ENCODE measurements around the gene C1QBP. TPM values are rescaled to one million over a fixed set of nuclear protein-coding genes. Genes with fewer than 3 reads are reported as not detected.
"Not testable (repeated sequence)": the region's sequence is repeated elsewhere in the genome, so short reads cannot be mapped to it uniquely, and the experiment has no call there.

The C1QBP gene
- total and polyA plus RNA-seq, 9 donors = 58.1 to 192 (median 73.6) TPM

DNA sequence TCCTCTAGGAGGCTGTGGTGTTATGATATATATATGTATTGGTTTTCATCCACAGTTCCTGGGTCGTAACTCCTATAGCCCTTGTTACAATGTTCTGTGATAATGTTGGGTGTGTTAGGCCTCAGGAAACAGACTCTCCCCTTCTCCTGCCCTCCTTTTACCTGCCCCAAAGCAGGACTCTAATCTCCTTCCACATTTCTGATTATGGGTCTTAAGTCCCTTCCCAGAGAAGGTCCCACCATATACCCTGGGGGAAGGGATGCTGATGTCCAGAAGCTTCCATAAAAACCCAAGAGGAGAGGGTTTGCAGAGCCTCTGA, 450 bp upstream of the C1QBP start:
- 6 to 30% (median 12%) methylated on average over 1 of the region's 1 CpG for WGBS, 3 donors
- no peak for DNase-seq
- no peaks in the 10 kb centered on the region for H3K9me3 ChIP-seq
- H3K27me3 ChIP-seq = no peaks in the 10 kb centered on the region
- TF ChIP-seq, protein P1, sequence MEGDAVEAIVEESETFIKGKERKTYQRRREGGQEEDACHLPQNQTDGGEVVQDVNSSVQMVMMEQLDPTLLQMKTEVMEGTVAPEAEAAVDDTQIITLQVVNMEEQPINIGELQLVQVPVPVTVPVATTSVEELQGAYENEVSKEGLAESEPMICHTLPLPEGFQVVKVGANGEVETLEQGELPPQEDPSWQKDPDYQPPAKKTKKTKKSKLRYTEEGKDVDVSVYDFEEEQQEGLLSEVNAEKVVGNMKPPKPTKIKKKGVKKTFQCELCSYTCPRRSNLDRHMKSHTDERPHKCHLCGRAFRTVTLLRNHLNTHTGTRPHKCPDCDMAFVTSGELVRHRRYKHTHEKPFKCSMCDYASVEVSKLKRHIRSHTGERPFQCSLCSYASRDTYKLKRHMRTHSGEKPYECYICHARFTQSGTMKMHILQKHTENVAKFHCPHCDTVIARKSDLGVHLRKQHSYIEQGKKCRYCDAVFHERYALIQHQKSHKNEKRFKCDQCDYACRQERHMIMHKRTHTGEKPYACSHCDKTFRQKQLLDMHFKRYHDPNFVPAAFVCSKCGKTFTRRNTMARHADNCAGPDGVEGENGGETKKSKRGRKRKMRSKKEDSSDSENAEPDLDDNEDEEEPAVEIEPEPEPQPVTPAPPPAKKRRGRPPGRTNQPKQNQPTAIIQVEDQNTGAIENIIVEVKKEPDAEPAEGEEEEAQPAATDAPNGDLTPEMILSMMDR (IDR thresholded peaks at IDR 0.05) = no peak
- TF ChIP-seq EP300 (IDR thresholded peaks at IDR 0.05) = no peak
- peak overlapping the region in 1 of 2 donors; percentile 55 for H3K27ac ChIP-seq
- intact Hi-C loops (cut with DNase I) = no loop called here
- no peaks in the 10 kb centered on the region for H3K36me3 ChIP-seq
- H3K4me3 ChIP-seq = peak overlapping the region; percentile 75
- peaks cover 2% of the 10 kb centered on the region for H3K4me1 ChIP-seq (ENCODE audit: insufficient read depth)

DNA sequence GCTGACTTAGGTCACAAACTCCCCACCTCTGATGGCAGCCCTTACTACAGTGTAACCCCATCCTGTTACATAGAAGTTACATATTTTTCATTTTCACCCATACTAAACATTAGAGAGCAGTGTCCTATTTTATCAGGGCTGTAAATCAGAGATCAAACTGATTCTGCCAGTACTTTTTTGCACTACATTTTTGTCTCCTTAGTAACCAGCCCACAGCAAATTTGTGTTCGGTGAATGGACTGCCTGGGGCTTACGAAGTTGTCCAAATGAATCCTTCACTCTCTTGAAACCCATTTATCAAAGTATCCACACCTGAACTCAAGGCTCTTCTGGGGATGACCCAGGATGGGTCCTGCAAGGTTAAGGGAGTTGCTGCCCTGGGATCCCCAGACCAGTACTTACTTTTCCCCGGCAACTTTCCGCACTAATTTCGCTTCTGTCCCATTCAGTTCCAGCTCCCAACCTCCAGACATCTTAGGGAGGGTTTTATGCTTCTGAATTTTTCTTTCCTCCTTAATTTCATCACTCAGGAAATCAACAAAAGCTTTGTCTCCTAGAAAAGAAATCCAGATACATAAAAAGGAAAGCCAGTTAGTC, 1.1 kb downstream of the C1QBP start:
- Histone ChIP-seq H3K27ac (no peak overlapping the region), H3K9me3 (no peaks in the 10 kb centered on the region), H3K4me3 (peak overlapping the region; percentile 75), H3K36me3 (no peaks in the 10 kb centered on the region), H3K4me1 (ENCODE audit: insufficient read depth) (peaks cover 2% of the 10 kb centered on the region), H3K27me3 (no peaks in the 10 kb centered on the region)
- 44 to 52% (median 46%) methylated on average over 5 of the region's 5 CpGs for WGBS, 3 donors
- no peak for DNase-seq
- TF ChIP-seq EP300 (IDR thresholded peaks at IDR 0.05) (no peak), POLR2A (IDR thresholded peaks at IDR 0.05) (no peak)
- TF ChIP-seq, protein P1 (IDR thresholded peaks at IDR 0.05) = no peak
- intact Hi-C loops (cut with DNase I) = no loop called here

DNA sequence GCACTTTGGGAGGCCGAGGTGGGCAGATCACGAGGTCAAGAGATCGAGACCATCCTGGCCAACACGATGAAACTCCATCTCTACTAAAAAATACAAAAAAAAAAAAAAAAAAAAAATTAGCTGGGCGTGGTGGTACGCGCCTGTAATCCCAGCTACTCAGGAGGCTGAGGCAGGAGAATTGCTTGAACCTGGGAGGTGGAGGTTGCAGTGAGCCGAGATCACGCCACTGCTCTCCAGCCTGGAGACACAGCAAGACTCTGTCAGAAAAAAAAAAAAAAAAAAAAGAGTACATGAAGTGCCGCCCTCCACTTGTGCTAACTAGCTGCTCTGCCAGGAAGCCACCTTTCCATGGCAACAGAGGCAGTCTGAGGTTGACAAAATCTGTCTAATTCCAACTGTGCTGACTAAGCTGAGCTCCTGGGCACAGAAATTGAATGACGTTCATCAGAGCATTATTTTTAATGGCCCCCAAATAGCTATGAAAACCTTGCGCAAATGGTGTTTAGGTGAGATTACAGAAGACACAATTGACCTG, 3.1 kb downstream of the C1QBP start:
- H3K27me3 ChIP-seq; H3K4me3 ChIP-seq; H3K4me1 ChIP-seq (ENCODE audit: insufficient read depth); H3K36me3 ChIP-seq; intact Hi-C loops (cut with DNase I); DNase-seq; H3K27ac ChIP-seq; H3K9me3 ChIP-seq: not testable (repeated sequence)
- WGBS, 3 donors = 82 to 89% (median 89%) methylated on average over 9 to 12 of the region's 12 CpGs

DNA sequence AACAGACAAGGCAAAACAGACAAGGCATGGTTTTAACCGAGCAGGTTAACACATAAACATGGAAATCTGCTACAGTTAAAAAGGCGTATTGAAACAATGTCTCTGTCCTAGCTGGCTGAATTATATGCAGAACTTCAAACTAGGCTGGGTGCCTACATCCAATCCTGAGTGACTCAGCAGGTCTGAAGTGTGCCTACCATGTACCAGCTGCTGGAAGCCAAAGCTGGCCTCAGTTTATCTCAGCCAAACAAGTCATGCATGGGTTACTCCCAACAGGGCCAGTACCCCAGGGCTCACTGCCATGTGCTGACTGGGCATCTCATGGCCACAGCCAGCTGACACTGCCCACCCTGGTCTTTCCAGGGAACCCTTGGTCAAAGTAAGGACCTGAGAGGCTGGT, 4.0 kb downstream of the C1QBP start:
- Histone ChIP-seq H3K27me3 (no peaks in the 10 kb centered on the region), H3K4me1 (ENCODE audit: insufficient read depth) (peaks cover 2% of the 10 kb centered on the region), H3K9me3 (no peaks in the 10 kb centered on the region), H3K27ac (no peak overlapping the region), H3K36me3 (no peaks in the 10 kb centered on the region), H3K4me3 (no peak overlapping the region)
- intact Hi-C loops (cut with DNase I) = no loop called here
- no peak for DNase-seq
- TF ChIP-seq POLR2A (IDR thresholded peaks at IDR 0.05) (no peak), EP300 (IDR thresholded peaks at IDR 0.05) (no peak)
- TF ChIP-seq, protein P1 (IDR thresholded peaks at IDR 0.05) = no peak
- WGBS, 3 donors = 89 to 96% (median 92%) methylated on average over 2 of the region's 2 CpGs

DNA sequence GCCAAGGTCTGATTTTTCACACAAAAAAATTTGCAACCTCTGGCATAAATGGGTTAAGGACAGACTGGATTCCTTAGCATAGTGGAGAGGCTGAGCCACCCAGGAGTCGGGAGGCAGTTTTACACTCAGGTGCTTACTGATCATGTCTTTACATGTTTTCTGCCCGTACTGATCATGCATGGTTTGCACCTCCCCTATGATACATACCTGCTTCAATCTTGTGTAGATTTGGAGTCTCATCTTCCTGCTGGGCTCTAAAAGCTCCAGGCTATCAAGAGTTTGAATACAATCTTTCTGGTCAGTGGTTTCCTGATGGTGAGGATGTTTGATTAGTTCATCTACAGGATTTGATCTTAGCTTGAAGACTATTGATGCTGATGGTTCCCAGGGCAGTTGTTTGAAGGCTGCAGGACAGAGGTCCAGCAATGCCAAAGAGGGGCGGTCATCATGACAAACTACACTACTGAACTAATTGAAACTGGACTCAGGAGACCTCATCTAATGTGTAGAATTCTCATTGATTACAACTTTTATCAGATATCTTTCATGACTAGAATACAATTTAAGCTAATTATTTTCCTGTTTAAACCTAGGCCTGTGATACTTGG, 6.9 kb downstream of the C1QBP start:
- Histone ChIP-seq H3K4me3 (no peak overlapping the region), H3K27ac (no peak overlapping the region), H3K36me3 (no peaks in the 10 kb centered on the region), H3K27me3 (no peaks in the 10 kb centered on the region), H3K9me3 (no peaks in the 10 kb centered on the region), H3K4me1 (ENCODE audit: insufficient read depth) (no peaks in the 10 kb centered on the region)
- no peak for TF ChIP-seq POLR2A (IDR thresholded peaks at IDR 0.05)
- no peak for TF ChIP-seq EP300 (IDR thresholded peaks at IDR 0.05)
- TF ChIP-seq, protein P1 (IDR thresholded peaks at IDR 0.05) = no peak
- no peak for DNase-seq
- intact Hi-C loops (cut with DNase I) = no loop called here
- WGBS, 3 donors = 60 to 70% (median 69%) methylated on average over 3 of the region's 3 CpGs

DNA sequence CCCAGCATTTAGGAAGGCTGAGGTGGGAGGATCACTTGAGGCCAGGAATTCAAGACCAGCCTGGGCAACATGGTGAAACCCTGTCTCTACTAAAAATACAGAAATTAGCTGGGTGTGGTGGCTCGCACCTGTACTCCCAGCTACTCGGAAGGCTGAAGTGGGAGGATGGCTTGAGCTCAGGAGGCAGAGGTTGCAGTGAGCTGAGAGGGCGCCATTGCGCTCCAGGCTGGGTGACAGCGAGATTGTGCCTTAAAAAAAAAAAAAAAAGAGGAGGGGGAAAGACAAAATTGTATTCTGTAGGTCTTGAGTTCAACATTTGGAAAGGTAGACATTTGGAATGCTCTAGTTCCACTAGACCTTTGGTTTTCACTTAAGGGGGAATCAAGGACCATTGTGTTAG, 7.7 kb downstream of the C1QBP start:
- H3K27me3 ChIP-seq; H3K4me1 ChIP-seq (ENCODE audit: insufficient read depth); H3K9me3 ChIP-seq; DNase-seq; H3K36me3 ChIP-seq; H3K27ac ChIP-seq; H3K4me3 ChIP-seq; intact Hi-C loops (cut with DNase I): not testable (repeated sequence)
- 65 to 81% (median 74%) methylated on average over 5 of the region's 5 CpGs for WGBS, 3 donors

Data from ovary (tissue), 9 donors.